Superior temporal gyrus (tissue), 1 donor: ENCODE results near the gene CNOT6L.

Source experiments
- DNase-seq: peaks from one replicate; pipeline ENCODE4 v3.0.0-alpha.2; 2016; ENCODE audit errors: extremely low spot score

The CNOT6L gene

GRCh38 chr4:77820649-77821561 is 1.7 kb upstream of the CNOT6L start:
- no peak for DNase-seq

DNA sequence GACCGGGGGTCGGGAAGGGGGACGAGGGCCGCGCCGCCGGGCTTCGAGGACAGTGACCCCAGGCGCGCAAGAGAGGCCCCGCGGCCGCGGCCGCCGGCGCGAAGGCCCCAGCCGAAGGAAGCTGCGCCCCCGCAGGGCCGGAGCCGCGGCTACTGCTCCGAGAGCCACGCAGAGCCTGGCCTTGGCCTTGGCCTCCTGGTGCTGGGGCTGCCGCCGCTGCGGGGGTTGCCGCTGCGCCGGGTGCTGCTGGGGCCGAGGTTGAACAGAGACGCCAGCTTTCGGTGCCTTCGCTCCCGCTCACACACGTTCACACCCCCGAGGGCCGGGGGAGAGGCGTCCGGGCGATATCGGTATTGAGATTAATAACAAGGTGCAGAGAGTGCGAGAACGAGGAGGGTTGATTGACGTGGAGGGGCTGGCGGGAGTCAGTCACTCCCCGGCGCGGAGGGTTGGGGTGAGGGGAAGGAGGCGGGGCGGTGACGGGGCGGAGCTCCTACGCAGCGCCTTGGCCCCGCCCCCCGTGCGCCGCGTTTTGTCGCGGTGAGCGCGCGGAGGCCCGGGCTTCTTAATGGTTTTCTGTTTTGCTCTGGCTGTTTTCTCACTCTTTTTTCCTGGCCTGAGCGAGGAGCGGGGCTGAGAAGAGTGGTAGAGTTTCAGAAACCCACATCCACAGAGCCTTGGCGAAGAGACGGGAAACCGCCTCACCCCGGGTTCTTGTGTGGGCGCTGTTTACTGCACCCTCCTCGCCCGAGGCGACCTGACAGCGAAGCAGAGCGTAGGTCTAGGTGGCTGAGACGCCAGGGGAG is 878 bp upstream of the CNOT6L start:
- peak; percentile 91 for DNase-seq

DNA sequence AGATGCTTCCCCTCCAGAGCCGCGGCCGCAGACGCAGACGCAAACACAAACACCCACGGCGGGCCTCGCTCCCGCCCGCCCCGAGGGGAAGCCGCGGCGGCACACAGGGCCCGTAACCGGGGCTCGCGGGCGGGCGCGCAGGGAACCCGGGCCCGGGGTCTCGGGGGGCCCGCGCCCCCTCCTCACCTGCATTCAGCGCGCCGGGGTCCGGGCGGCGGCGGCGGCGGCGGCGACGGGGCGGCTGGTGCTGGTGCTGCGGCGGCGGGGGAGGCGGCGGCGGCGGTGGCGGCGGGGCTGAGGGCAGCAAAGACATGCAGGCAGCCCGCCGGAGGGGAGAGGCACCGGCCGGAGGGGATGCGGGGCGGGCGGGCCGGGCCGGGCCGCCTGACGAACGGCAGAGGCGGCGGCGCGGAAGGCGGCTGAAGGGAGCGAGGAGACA is 255 bp upstream of the CNOT6L start:
- DNase-seq: no peak

GRCh38 chr4:77818073-77818601 is 1.0 kb downstream of the CNOT6L start:
- peak; percentile 83 for DNase-seq

DNA sequence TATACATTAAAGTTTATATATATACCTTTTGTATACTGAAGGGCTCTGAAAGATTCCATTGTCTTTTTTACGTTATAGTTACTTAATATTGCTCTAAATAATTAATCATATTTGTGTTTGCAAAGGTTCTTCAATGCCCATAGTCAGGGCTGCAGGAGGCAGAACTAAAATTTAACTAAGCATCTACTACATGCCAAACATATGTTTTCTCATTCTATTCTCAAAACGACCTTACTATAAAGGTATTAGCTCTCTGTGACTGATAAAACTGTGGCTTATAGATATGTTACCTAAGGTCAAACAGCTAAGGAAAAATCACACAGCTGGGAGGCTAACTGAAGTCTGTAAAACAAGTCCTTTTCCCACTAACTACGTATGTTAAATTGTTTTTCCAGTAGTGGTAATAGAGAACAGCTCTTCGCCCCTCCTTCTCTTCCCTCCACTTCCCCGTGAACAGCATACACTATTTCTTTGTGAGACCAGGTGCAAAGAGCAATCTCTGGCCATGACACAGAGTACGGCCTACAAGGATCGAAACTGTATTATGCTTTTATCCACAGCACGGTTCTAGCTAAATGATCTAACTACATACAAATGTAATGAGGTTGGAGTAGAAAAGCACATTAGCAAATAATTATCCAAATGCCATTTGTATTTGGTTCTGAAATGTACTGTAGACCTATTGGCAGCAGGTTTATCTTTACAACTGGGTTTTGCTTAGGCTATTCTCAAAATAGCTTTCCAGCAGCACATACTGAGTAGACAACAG is 1.7 kb downstream of the CNOT6L start:
- DNase-seq: peak; percentile 28

DNA sequence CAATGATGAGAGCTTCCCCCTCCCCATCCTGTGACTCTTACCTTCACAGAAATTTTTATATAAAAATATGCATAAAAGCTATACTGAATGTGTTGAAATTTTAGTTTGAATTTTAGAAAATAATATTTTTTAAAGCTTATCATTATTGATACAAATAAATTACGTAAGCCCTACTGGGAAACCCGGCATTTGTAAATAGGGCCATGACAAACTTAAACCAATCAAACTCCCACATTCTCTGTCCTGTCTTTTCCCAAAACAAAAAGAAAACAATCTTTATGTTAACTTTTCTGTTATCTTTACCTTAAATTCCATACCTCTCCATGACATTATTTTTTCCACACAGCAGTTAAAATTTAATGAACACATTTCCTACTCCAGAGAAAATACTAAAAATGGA is 2.6 kb downstream of the CNOT6L start:
- no peak for DNase-seq

DNA sequence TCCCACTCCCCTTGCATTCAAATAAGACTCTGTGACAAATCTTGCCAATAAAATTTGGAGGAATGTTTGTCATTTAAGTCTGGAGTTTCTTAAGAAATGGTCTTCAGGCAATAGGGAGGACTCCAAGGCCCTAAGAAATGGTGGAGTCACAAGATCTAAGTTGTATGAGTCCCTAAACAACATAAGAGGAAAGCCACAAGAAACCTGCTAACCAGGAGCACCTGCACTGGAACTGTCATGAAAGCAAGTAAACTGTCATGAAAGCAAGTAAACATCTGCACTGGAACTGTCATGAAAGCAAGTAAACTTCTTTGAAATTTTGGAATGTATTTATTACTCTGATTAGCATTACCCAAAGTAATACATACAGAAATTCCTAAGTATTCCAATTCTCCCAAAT is 3.5 kb downstream of the CNOT6L start:
- no peak for DNase-seq

- no peak for DNase-seq
Measured at GRCh38 chr4:77805840-77806239, 13.3 kb downstream of the CNOT6L start.

DNA sequence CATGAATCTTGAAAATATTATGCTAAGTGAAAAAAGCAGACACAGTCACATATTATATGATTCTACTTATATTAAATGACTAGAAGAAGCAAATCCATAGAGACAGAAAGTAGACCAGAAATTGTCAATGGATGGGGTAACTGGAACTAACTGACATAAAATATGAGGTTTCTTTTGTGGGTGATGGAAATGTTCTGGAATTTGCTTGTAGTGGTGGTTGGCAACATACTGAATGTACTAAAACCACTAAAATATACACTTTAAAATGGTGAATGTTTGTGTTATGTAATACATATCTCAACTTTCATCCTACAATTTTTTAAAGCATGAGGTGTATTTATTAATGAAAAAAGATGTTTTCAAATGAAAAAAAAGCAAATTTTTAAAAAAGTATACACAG is 14.7 kb downstream of the CNOT6L start:
- no peak for DNase-seq

DNA sequence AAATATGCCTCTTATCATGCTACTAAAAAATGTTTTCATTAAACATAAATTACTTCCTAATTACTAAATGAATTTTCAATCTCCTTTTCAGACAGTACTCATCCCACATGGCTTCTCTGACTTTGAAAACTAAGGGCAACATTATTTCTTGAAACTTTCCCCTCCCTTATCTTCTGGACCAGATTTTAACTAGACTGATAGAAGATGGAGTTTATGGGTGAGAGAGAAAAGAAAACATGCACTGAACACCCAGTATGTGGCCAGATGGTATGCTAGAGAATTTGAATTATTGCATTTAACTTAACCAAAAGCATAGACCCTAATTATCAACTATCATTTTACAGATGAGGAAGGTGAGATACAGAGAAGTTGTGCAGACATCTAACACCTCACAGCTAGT is 16.8 kb downstream of the CNOT6L start:
- no peak for DNase-seq

GRCh38 chr4:77801260-77801608 is 17.9 kb downstream of the CNOT6L start:
- DNase-seq: no peak

GRCh38 chr4:77800483-77801259 is 18.5 kb downstream of the CNOT6L start:
- DNase-seq: no peak

DNA sequence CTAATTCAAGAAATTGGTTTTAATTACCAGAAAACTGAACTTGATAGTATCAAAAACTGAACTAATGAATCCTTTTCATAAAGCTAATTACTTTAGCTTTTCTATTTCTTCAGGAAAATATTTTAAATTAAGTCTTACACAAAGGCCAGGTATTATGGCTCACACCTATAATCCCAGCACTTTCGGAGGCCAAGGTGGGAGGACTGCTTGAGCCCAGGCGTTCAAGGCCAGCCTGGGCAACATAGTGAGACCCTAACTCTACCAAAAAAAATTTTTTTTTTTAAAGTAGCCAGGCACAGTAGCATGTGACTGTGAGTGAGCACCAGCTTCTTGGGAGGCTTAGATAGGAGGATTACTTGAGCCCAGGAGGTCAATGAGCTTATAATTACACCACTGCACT is 19.1 kb downstream of the CNOT6L start:
- no peak for DNase-seq

GRCh38 chr4:77798385-77798784 is 20.8 kb downstream of the CNOT6L start:
- DNase-seq: no peak

DNA sequence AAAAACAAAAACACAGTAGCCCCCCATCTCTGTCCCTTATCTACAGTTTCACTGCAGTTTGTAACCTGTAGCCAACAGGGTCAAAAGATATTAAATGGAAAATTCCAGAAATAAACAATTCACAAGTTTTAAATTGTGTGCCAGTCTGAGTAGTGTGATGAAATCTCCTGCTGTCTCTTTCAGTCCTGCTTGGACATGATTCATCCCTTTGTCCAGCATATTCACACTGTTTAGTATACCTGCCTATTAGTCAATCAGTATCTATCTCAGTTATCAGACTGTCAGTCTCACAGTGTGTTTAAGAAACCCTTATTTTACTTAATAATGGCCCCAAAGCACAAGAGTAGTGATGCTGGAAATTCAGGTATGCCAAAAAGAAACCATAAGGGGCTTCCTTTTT is 21.9 kb downstream of the CNOT6L start:
- DNase-seq: no peak

DNA sequence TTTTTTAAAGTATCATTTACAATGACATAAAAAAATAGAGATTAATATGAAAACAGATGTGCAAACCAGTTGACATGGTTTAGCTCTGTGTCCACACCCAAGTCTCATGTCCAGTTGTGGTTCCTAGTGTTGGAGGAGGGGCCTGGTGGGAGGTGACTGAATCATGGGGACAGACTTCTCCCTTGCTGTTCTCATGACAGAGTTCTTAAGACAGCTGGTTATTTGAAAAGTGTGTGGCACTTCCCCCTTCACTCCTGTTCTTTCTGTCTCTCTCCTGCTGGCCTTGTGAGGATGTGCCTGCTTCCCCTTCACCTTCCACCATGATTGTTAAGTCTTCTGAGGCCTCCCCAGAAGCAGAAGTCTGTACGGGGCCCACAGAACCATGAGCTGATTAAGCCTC is 23.8 kb downstream of the CNOT6L start:
- DNase-seq: no peak

- DNase-seq: no peak
Measured at GRCh38 chr4:77790146-77790545, 29.0 kb downstream of the CNOT6L start.

- DNase-seq: no peak
Measured at GRCh38 chr4:77788990-77789389, 30.2 kb downstream of the CNOT6L start.

- no peak for DNase-seq
Measured at GRCh38 chr4:77787969-77788368, 31.2 kb downstream of the CNOT6L start.

DNA sequence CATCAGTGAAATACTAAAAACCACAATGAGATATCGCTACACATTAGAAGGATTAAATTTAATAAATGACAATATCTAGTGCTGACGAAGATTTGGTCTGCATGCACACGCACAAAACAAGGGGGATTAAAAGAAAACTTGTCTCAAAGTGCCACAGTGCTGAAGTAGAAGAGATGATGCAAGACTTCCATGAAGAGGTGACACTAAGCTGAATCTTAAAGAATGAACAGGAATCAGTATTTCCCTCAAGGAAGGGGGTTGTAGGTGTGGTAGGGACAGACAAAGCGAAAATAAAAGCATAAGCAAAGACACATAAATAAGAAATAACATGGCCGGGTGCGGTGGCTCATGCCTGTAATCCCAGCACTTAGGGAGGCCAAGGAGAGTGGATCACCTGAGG is 33.5 kb downstream of the CNOT6L start:
- DNase-seq: no peak

- no peak for DNase-seq
Measured at GRCh38 chr4:77783895-77784294, 35.3 kb downstream of the CNOT6L start.
